NAMALWA (cell line): Measurements from ENCODE around the gene CYP4F12.
A peak's percentile ranks its signal among the peaks of the same experiment; 100 is the strongest.
"Not testable (repeated sequence)": the region's sequence is repeated elsewhere in the genome, so short reads cannot be mapped to it uniquely, and the experiment has no call there.

Source experiments
- DNase-seq: peaks from one replicate; pipeline ENCODE4 v3.0.0-alpha.2; 2015; ENCODE audit warnings: low spot score

CYP4F12 gene

GRCh38 chr19:15651791-15652190 is 21.1 kb upstream of the CYP4F12 start:
- no peak for DNase-seq

- no peak for DNase-seq
These were observed 20.2 kb upstream of the CYP4F12 start for GRCh38 chr19:15652559-15653278.

- no peak for DNase-seq
These were observed 16.4 kb upstream of the CYP4F12 start for GRCh38 chr19:15656467-15656866.

GRCh38 chr19:15663247-15663646 is 9.6 kb upstream of the CYP4F12 start:
- DNase-seq: no peak

GRCh38 chr19:15666186-15666585 is 6.7 kb upstream of the CYP4F12 start:
- DNase-seq: no peak

GRCh38 chr19:15666883-15667282 is 6.0 kb upstream of the CYP4F12 start:
- no peak for DNase-seq

- DNase-seq: no peak
These were observed 3.4 kb upstream of the CYP4F12 start for GRCh38 chr19:15669440-15669839.

GRCh38 chr19:15669891-15670290 is 3.0 kb upstream of the CYP4F12 start:
- no peak for DNase-seq

GRCh38 chr19:15671237-15671821 is 1.6 kb upstream of the CYP4F12 start:
- no peak for DNase-seq

GRCh38 chr19:15671891-15672579 is 852 bp upstream of the CYP4F12 start:
- no peak for DNase-seq

- peak; percentile 24 for DNase-seq
These were observed 328 bp downstream of the CYP4F12 start for GRCh38 chr19:15673176-15673654.

GRCh38 chr19:15675560-15675959 is 2.7 kb downstream of the CYP4F12 start:
- no peak for DNase-seq

GRCh38 chr19:15679089-15679488 is 6.2 kb downstream of the CYP4F12 start:
- DNase-seq: no peak

GRCh38 chr19:15679865-15680264 is 7.0 kb downstream of the CYP4F12 start:
- DNase-seq: not testable (repeated sequence)

- DNase-seq: no peak
These were observed 7.8 kb downstream of the CYP4F12 start for GRCh38 chr19:15680478-15681322.

- DNase-seq: no peak
These were observed 10.5 kb downstream of the CYP4F12 start for GRCh38 chr19:15683411-15683810.

- DNase-seq: no peak
These were observed 11.9 kb downstream of the CYP4F12 start for GRCh38 chr19:15684828-15685227.

GRCh38 chr19:15696654-15697194 is 23.8 kb downstream of the CYP4F12 start:
- peak; percentile 34 for DNase-seq

- DNase-seq: peak; percentile 9
These were observed 29.1 kb downstream of the CYP4F12 start for GRCh38 chr19:15701757-15702533.

GRCh38 chr19:15702534-15702930 is 29.6 kb downstream of the CYP4F12 start:
- peak; percentile 84 for DNase-seq

- DNase-seq: no peak
These were observed 41.8 kb downstream of the CYP4F12 start for GRCh38 chr19:15714638-15715037.
